Glutamatergic neuron (in vitro differentiated cells): ENCODE measurements around the gene SYTL1. TPM values are rescaled to one million over a fixed set of nuclear protein-coding genes. Genes with fewer than 3 reads are reported as not detected.
A peak's percentile ranks its signal among the peaks of the same experiment; 100 is the strongest.

Experiments used
- DNase-seq: peaks from one replicate; pipeline ENCODE4 v3.0.0; 2022
- H3K27ac Mint-ChIP-seq: one replicate; pipeline ENCODE4 v1.8.0; 2020; ENCODE audit warnings: mild to moderate bottlenecking, mixed read lengths, inconsistent platforms; ENCODE audit not compliant: unreplicated experiment
- H3K27me3 Mint-ChIP-seq: one replicate; pipeline ENCODE4 v1.8.0; 2020; ENCODE audit warnings: mild to moderate bottlenecking, moderate library complexity, mixed read lengths, inconsistent platforms; ENCODE audit not compliant: unreplicated experiment
- H3K36me3 Mint-ChIP-seq: one replicate; pipeline ENCODE4 v1.8.0; 2020; ENCODE audit warnings: mild to moderate bottlenecking, mixed read lengths, inconsistent platforms; ENCODE audit not compliant: unreplicated experiment
- H3K4me1 Mint-ChIP-seq: one replicate; pipeline ENCODE4 v1.8.0; 2020; ENCODE audit warnings: mild to moderate bottlenecking, low read depth, mixed read lengths, inconsistent platforms; ENCODE audit not compliant: unreplicated experiment
- H3K4me3 Mint-ChIP-seq: one replicate; pipeline ENCODE4 v1.8.0; 2020; ENCODE audit warnings: mild to moderate bottlenecking, mixed read lengths, inconsistent platforms; ENCODE audit not compliant: unreplicated experiment
- H3K9me3 Mint-ChIP-seq: one replicate; pipeline ENCODE4 v1.8.0; 2020; ENCODE audit warnings: mild to moderate bottlenecking, moderate library complexity, mixed read lengths, inconsistent platforms; ENCODE audit not compliant: unreplicated experiment
- CTCF ChIP-seq: fragments of 200-600 bp; sonication (generic); IDR thresholded peaks from one replicate; pipeline ENCODE4 v1.5.0; 2021; ENCODE audit not compliant: partially characterized antibody, unreplicated experiment
- total RNA-seq: library from RNA; stranded (reverse); fragmentation: NEBNext Ultra II Directional; extraction: Animal tissue kit (Norgen Biotek cat#: 25700); gene quantifications from one replicate; pipeline ENCODE4 v1.2.1, GENCODE V29; 2021; ENCODE audit not compliant: unreplicated experiment

The SYTL1 gene
- total RNA-seq, 1 donor from 2014 or later = 3.2 TPM

GRCh38 chr1:27327964-27328363 lies 13.9 kb upstream of the SYTL1 start:
- DNase-seq = no peak
- no peaks in the 10 kb centered on the region for H3K36me3 Mint-ChIP-seq
- peak overlapping the region; percentile 40 for H3K27ac Mint-ChIP-seq
- TF ChIP-seq CTCF = no peak
- H3K27me3 Mint-ChIP-seq = no peaks in the 10 kb centered on the region
- H3K9me3 Mint-ChIP-seq = no peaks in the 10 kb centered on the region
- peaks cover 9% of the 10 kb centered on the region for H3K4me1 Mint-ChIP-seq
- H3K4me3 Mint-ChIP-seq = peak overlapping the region; percentile 9

- H3K27ac Mint-ChIP-seq = peak overlapping the region; percentile 11
- no peaks in the 10 kb centered on the region for H3K36me3 Mint-ChIP-seq
- TF ChIP-seq CTCF = no peak
- H3K27me3 Mint-ChIP-seq = peaks cover 6% of the 10 kb centered on the region
- peaks cover 8% of the 10 kb centered on the region for H3K4me1 Mint-ChIP-seq
- peaks cover 2% of the 10 kb centered on the region for H3K9me3 Mint-ChIP-seq
- DNase-seq = no peak
- H3K4me3 Mint-ChIP-seq = no peak overlapping the region
These were observed 11.0 kb upstream of the SYTL1 start for GRCh38 chr1:27330786-27331185.

- Mint-ChIP-seq H3K36me3 (no peaks in the 10 kb centered on the region), H3K27ac (no peak overlapping the region), H3K4me1 (peaks cover 8% of the 10 kb centered on the region), H3K27me3 (peaks cover 6% of the 10 kb centered on the region), H3K4me3 (no peak overlapping the region), H3K9me3 (peaks cover 2% of the 10 kb centered on the region)
- no peak for DNase-seq
- TF ChIP-seq CTCF = no peak
These were observed 10.4 kb upstream of the SYTL1 start for GRCh38 chr1:27331426-27331825.

- peaks cover 8% of the 10 kb centered on the region for H3K4me1 Mint-ChIP-seq
- no peak for DNase-seq
- no peaks in the 10 kb centered on the region for H3K36me3 Mint-ChIP-seq
- H3K9me3 Mint-ChIP-seq = peaks cover 4% of the 10 kb centered on the region
- no peak overlapping the region for H3K27ac Mint-ChIP-seq
- H3K4me3 Mint-ChIP-seq = no peak overlapping the region
- TF ChIP-seq CTCF = no peak
- peaks cover 8% of the 10 kb centered on the region for H3K27me3 Mint-ChIP-seq
These were observed 9.9 kb upstream of the SYTL1 start for GRCh38 chr1:27331922-27332321.

GRCh38 chr1:27332536-27333281 lies 9.1 kb upstream of the SYTL1 start:
- Mint-ChIP-seq H3K4me1 (peaks cover 8% of the 10 kb centered on the region), H3K27me3 (peaks cover 9% of the 10 kb centered on the region), H3K9me3 (peaks cover 5% of the 10 kb centered on the region), H3K27ac (peak overlapping the region; percentile 6), H3K4me3 (no peak overlapping the region), H3K36me3 (no peaks in the 10 kb centered on the region)
- TF ChIP-seq CTCF = peak; percentile 81
- peak; percentile 78 for DNase-seq
